ENCODE results near the gene ZNF827.

ZNF827 gene

DNA sequence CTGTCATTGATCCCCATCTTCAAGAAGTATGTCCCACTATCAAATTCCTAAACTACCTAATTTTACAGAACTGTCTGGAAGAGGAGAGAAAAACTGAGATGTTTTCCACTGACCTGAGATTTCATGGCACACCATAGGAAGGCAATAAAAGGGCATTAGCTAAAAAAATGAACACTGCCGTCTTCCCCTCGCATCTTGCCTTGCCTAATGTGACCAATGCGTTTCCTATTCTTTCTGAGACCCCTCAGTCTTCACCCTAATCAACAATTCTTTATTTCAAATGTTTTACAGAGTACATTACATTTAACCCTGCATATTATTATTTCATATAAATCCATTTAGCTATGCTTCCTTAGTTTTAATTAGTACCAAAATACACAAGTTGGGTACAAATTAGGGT is 43.6 kb downstream of the ZNF827 start:
- DNase-seq (ENCODE audit: extremely low read depth in 1 of 2, low read depth in 1 of 2): no peak

DNA sequence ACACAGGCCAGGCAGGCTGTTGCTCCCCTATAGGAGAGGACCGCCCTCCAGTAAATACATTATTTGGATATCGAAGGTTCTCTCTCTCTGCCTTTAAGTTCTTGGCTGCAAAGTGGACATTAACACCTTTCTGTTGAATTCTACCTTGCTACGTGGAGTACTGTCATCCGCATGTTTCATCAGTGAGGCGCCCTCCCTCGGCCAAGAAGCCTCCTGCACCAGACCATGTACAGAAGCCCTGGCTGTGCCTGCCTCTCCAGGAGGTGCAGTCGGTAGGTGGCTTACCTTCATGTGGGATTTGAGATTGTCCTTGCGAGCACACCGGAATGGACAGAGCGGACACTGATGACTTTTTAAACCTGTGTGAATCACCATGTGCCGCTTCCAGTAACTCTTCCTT is 46.7 kb downstream of the ZNF827 start:
- no peak for DNase-seq (ENCODE audit: extremely low read depth in 1 of 2, low read depth in 1 of 2)

- no peak for DNase-seq (ENCODE audit: extremely low read depth in 1 of 2, low read depth in 1 of 2)
Observed at GRCh38 chr4:145890689-145891088, 47.9 kb downstream of the ZNF827 start.

- no peak for DNase-seq (ENCODE audit: extremely low read depth in 1 of 2, low read depth in 1 of 2)
Observed at GRCh38 chr4:145888393-145888792, 50.2 kb downstream of the ZNF827 start.

DNA sequence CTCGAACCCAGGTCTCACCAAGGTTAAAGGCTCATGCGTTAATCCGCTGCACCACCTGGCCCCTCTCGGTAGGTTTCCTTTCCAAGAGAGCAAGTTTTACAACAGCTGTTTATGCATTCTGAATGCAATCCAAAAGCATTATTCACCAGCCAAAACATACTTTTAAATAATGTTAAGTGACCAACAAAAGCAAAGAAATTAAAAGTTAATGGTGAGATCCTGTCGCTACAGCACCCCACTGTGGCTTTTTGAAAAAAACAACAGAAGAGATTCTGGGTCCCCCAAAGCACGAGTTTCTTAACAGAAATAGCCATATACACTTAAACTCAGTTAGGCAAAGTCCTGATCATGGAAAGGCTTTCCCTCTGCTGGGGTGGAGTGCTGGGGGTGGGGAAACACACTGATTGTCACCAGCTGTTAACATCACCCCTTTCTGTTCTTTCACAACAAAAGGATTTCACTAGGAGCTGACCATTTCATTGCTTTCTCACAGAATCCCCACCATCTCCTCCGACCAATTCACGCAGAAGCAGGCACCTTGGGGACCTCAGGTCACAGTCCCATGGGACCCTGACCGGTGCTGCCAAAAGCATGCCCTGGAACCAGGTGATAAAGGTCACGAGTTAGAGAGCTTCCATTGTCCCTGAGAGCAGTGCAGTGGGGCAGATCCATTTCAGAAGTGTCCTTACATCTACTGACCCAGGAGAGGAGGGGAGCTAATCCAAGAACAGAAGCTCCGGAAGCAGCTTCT is 51.2 kb downstream of the ZNF827 start:
- DNase-seq (ENCODE audit: extremely low read depth in 1 of 2, low read depth in 1 of 2): no peak

- no peak for DNase-seq (ENCODE audit: extremely low read depth in 1 of 2, low read depth in 1 of 2)
Observed at GRCh38 chr4:145886871-145887240, 51.8 kb downstream of the ZNF827 start.

DNA sequence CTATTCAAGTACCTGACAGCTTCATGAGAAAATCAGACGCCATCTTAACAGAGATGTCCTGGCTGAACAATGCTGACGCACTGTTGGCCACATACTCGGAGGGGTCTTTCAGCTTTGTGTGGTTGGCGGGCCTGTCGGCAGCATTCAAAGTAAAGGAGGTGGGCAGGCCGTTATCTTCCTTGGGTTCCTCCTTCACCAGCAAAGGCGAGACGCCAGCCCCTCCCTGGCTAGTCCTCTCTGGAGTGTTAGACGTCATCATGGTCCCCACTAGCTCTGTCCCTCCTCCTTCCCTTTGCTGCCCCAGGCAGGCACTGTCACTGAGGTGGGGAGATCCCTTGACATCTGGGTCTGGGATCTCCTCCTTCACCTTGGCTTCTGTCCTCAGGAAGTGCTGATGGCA is 53.0 kb downstream of the ZNF827 start:
- no peak for DNase-seq (ENCODE audit: extremely low read depth in 1 of 2, low read depth in 1 of 2)

DNA sequence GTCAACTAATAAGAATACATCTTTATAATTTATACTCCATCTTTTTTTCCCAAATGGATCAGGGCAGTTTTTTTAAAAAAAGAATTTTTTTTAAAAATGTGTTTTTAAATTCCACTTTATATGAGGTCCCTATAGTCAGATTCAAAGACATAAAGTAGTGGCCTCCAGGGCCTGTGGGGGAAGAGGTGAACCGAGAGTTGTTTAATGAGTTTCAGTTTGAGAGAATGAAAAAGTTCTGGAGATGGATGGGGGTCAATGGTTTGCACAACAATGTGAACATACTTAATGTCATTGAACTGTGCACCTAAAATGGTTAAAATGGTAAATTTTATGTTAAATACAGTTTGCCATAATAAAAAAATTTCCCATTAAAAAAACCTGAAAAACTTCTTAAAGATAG is 53.8 kb downstream of the ZNF827 start:
- no peak for DNase-seq (ENCODE audit: extremely low read depth in 1 of 2, low read depth in 1 of 2)

GRCh38 chr4:145883101-145883694 is 55.4 kb downstream of the ZNF827 start:
- DNase-seq (ENCODE audit: extremely low read depth in 1 of 2, low read depth in 1 of 2): no peak

DNA sequence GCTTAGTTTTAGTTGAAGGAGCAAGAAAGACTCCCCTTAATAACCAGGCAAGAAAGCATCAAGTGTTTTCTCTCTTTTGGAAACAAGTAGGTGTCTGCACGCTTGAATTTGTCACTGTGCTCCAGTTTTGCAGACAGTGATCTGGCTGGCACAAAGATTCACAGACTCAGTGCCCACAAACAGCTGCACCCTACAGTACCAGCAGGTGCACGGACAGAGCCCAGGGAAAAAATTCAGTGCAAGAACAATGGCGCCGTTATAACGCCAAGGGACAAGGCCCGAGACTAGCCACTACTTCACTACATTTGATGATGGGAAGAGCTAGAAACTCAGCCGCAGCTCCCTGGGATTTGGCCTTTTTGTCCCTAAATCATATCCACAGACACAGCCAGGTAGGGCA is 56.0 kb downstream of the ZNF827 start:
- DNase-seq (ENCODE audit: extremely low read depth in 1 of 2, low read depth in 1 of 2): no peak

GRCh38 chr4:145881989-145882388 is 56.6 kb downstream of the ZNF827 start:
- DNase-seq (ENCODE audit: extremely low read depth in 1 of 2, low read depth in 1 of 2): no peak

DNA sequence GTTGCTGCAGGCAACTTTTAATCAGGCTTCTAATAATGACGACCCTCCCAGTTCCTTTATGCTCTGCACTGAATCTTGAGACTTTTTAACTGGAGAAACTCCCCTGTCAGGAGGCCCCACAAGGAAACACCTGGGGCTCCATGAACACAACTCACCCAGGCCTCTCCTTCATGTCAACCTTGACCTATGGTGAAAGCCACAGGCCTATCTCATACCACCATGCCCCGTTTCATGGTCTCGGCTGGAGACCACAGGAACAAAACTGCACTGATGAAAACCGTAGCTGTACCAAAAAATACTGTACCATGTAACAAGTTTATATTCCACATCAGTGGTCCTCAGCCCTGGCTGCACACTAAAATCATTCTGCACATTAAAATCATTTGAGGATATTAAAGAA is 57.0 kb downstream of the ZNF827 start:
- no peak for DNase-seq (ENCODE audit: extremely low read depth in 1 of 2, low read depth in 1 of 2)

DNA sequence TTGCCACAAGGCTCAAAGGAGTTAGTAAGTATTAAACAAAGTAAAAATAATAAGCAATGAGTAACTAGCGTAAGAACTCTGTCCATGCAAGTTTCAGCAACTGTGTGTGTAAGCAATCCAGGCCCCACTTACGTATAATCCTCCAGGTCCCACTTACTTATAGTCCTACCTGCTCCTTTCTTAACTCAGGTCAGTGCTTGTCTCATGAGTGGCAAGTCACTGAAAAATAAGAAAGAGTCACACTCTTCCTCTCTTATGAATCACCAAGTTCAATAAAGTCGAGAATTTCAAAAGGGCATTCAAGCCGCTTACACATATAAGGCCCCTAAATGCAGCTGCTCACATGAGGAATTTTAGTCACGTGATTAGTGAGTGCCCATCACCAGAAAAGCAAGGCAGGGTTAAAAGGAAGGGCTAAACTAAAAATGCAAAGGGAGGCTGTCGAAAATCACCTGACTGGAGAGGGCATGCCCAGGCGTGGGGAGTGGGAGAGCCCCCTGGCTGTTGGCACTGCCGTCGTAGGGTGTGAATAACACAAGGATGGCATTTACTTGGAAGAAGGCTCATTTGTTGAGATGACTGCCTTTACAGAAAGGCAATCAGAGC is 58.2 kb downstream of the ZNF827 start:
- no peak for DNase-seq (ENCODE audit: extremely low read depth in 1 of 2, low read depth in 1 of 2)

DNA sequence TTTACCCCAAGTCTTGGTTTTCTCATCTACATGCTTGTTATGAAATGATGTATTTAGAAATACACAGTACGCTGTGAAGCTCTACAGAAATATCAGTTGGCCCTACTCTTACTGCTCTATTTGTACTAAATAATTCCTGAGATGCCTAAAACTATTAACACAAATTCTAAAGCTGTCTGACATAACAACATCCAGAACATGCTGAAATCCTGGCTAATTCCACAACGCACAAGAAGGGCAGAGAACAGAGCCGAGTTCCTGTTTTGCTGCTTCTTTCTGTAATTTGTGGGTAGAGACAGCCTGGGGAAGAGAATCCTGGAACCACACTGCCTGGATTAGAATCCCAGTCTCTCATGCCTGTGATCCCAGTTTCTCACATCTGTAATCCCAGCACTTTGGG is 59.0 kb downstream of the ZNF827 start:
- no peak for DNase-seq (ENCODE audit: extremely low read depth in 1 of 2, low read depth in 1 of 2)

GRCh38 chr4:145878501-145879435 is 59.9 kb downstream of the ZNF827 start:
- DNase-seq (ENCODE audit: extremely low read depth in 1 of 2, low read depth in 1 of 2): no peak

DNA sequence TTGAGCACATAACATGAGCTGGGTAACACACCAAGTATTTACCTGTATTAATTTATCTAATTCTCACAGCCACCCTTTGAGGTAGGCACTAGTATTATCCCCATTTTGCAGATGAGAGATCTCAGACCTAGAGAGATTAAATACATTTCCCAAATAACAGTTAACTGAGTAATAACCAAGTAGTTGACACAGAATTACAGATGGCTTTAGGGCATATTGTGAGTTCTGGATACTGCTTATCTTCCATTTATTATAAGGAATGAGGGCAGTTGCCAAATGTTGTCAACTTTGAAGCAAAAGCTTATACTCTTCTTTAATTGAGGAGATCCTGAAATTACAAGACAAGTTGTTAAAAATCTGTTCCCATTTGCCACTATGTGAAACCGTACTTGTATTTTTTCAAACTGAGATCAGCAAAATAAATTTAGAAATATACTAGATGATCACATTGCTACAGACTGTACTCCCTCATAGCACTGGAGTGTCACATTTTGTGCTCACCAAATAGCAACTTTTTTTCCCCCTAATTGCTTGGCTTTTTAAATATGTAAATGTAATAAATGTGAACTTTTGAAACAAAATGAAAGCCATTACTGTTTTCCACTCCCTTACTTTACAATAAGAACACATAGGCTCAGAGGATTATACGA is 62.0 kb downstream of the ZNF827 start:
- no peak for DNase-seq (ENCODE audit: extremely low read depth in 1 of 2, low read depth in 1 of 2)

GRCh38 chr4:145873901-145874300 is 64.7 kb downstream of the ZNF827 start:
- DNase-seq (ENCODE audit: extremely low read depth in 1 of 2, low read depth in 1 of 2): no peak

DNA sequence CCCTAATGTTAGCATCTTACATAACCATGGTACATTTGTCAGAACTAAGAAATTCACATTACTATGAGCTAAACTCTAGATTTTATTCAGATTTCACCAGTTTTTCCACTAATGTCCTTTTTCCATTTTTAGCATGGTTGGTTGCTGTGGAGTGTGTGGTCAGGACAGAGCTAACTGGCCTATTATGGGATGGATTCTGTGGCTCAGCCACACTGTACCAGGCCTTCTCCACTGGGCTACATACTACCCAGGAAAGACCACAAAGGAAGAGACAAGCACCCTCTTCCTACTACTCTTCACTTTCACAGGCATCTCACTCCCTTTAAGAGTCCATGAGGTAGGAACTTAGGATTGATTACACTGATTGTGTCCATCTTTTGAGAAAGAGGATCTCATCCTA is 67.4 kb downstream of the ZNF827 start:
- no peak for DNase-seq (ENCODE audit: extremely low read depth in 1 of 2, low read depth in 1 of 2)

DNA sequence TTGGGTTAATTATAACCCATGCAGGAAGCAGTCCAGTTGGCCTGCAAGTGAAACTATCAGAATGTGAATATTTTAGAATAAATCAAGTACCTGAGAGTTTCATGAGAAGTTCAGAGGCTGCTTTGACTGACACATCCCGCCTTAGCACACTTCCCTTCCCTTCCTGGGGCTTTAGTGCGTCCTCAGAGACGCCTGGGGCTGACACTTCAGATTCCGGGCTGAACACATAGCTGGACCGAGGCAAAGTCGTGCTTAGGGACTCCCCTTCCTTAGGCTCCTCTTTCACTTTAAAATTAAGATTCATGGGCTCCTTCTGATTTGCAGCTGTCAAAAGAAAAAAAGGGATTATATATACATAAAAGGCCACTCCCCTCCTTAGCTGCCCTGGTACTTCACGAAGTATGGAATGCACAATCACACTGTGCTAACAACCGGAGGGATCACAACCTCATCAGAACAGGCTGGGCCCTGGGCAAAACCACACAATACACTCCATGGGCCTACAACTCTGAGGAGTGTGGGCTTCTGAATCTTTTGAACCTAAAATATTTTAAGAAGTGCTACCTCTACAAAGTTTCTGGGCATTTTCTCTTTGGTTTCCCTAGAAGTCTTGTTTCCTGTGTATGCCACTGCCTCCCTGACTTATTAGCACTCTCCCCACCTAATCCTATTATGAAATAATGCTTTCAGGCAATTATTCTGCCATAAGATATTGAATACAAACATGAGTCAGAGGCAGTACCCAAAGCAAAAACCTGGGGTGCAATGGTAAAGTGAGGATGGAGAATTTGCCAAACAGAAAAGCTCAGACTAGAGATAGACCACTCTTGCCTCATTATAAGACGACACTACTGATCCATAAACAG is 68.2 kb downstream of the ZNF827 start:
- DNase-seq (ENCODE audit: extremely low read depth in 1 of 2, low read depth in 1 of 2): no peak
